ENCODE results near the gene ADGRV1.
"Not testable (repeated sequence)": the region's sequence is repeated elsewhere in the genome, so short reads cannot be mapped to it uniquely, and the experiment has no call there.

ADGRV1 gene

GRCh38 chr5:90803381-90803780 is 244.8 kb downstream of the ADGRV1 start:
- TF ChIP-seq EZH2 (IDR thresholded peaks at IDR 0.05): no peak
- no peak overlapping the region for H3K4me3 ChIP-seq
- no peak overlapping the region for H3K9ac ChIP-seq (ENCODE audit: insufficient read length)
- no peaks in the 10 kb centered on the region for H3K9me3 ChIP-seq (ENCODE audit: low read depth, low read length)
- no peaks in the 10 kb centered on the region for H3K36me3 ChIP-seq (ENCODE audit: insufficient read depth, low read length)
- no peak for DNase-seq (ENCODE audit: low read depth, low spot score)
- no peak overlapping the region for H3K27ac ChIP-seq

GRCh38 chr5:90803876-90804275 is 245.3 kb downstream of the ADGRV1 start:
- no peak overlapping the region for H3K9ac ChIP-seq (ENCODE audit: insufficient read length)
- H3K36me3 ChIP-seq (ENCODE audit: insufficient read depth, low read length): no peaks in the 10 kb centered on the region
- no peaks in the 10 kb centered on the region for H3K9me3 ChIP-seq (ENCODE audit: low read depth, low read length)
- DNase-seq (ENCODE audit: low read depth, low spot score): no peak
- no peak overlapping the region for H3K27ac ChIP-seq
- TF ChIP-seq FOXP2 (optimal IDR thresholded peaks at IDR 0.05; ENCODE audit: control extremely low read depth, extremely low read length, insufficient read depth): no peak
- TF ChIP-seq POLR2AphosphoS5 (IDR thresholded peaks at IDR 0.05; ENCODE audit: borderline replicate concordance, low read depth, low read length): no peak
- H3K4me3 ChIP-seq: no peak overlapping the region

DNA sequence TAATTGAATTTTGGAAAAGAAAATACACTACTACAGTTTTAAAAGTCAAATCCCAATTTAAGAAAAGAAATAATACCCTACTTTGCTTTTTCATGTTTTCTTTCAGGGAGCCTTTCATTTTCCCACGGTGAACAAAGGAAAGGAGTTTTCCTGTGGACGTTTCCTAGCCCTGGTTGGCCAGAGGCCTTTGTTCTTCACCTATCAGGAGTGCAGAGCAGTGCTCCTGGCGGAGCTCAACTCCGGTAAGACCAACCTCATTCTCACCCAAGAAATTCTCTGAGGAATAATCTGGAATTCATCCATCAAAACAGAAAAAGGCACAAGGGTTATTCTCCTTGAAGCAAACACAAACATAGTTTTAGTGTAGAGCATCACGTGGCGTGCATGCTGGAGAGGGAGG is 248.9 kb downstream of the ADGRV1 start:
- no peak for DNase-seq (ENCODE audit: low read depth, low spot score)
- Histone ChIP-seq H3K9me3 (ENCODE audit: low read depth, low read length) (no peaks in the 10 kb centered on the region), H3K27ac (no peak overlapping the region), H3K4me3 (no peak overlapping the region), H3K36me3 (ENCODE audit: insufficient read depth, low read length) (no peaks in the 10 kb centered on the region), H3K9ac (ENCODE audit: insufficient read length) (no peak overlapping the region)
- no peak for TF ChIP-seq FOXP2 (optimal IDR thresholded peaks at IDR 0.05; ENCODE audit: control extremely low read depth, extremely low read length, insufficient read depth)
- TF ChIP-seq EZH2 (IDR thresholded peaks at IDR 0.05): no peak

GRCh38 chr5:90809311-90810056 is 250.9 kb downstream of the ADGRV1 start:
- no peak overlapping the region for H3K4me3 ChIP-seq
- H3K9ac ChIP-seq (ENCODE audit: insufficient read length): no peak overlapping the region
- H3K36me3 ChIP-seq (ENCODE audit: insufficient read depth, low read length): no peaks in the 10 kb centered on the region
- peak overlapping the region; percentile 87 for H3K27ac ChIP-seq
- TF ChIP-seq EZH2 (IDR thresholded peaks at IDR 0.05) (no peak), POLR2AphosphoS5 (IDR thresholded peaks at IDR 0.05; ENCODE audit: borderline replicate concordance, low read depth, low read length) (no peak), FOXP2 (optimal IDR thresholded peaks at IDR 0.05; ENCODE audit: control extremely low read depth, extremely low read length, insufficient read depth) (no peak)
- DNase-seq (ENCODE audit: low read depth, low spot score): no peak
- no peaks in the 10 kb centered on the region for H3K9me3 ChIP-seq (ENCODE audit: low read depth, low read length)

DNA sequence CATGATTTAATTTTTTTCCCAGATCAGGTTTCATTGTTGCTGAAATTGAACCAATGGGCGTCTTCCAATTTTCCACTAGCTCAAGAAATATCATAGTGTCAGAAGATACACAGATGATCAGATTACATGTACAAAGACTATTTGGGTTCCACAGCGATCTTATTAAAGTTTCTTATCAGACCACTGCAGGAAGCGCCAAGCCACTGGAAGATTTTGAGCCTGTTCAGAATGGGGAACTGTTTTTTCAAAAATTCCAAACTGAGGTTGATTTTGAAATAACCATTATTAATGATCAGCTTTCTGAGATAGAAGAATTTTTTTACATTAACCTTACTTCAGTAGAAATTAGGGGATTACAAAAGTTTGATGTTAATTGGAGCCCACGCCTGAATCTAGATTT is 251.6 kb downstream of the ADGRV1 start:
- H3K27ac ChIP-seq: 0 out of 2 replicates have a peak overlapping the region, but pooled peaks have one; percentile 87
- TF ChIP-seq FOXP2 (optimal IDR thresholded peaks at IDR 0.05; ENCODE audit: control extremely low read depth, extremely low read length, insufficient read depth) (no peak), EZH2 (IDR thresholded peaks at IDR 0.05) (no peak), POLR2AphosphoS5 (IDR thresholded peaks at IDR 0.05; ENCODE audit: borderline replicate concordance, low read depth, low read length) (no peak)
- H3K9ac ChIP-seq (ENCODE audit: insufficient read length): no peak overlapping the region
- H3K36me3 ChIP-seq (ENCODE audit: insufficient read depth, low read length): no peaks in the 10 kb centered on the region
- no peaks in the 10 kb centered on the region for H3K9me3 ChIP-seq (ENCODE audit: low read depth, low read length)
- DNase-seq (ENCODE audit: low read depth, low spot score): no peak
- H3K4me3 ChIP-seq: no peak overlapping the region

DNA sequence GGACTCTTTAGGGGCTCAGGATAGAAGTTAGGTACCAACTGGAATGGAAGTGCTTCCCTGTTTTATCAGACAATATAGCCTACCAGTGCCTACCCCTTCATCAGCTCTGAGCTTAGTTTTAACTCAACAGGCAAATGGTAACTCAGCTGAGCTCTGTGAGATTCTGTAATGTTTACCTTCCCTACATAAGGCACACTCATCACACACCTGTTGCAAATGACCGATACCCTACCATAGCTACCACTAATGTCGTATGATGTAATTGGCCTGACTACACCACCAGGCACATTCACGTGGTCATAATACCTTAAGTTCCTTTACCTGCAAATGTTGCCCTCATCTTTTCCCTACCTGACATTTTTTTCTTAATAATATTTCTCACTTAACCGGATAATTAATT is 254.8 kb downstream of the ADGRV1 start:
- no peak for DNase-seq (ENCODE audit: low read depth, low spot score)
- no peak overlapping the region for H3K9ac ChIP-seq (ENCODE audit: insufficient read length)
- H3K4me3 ChIP-seq: no peak overlapping the region
- H3K27ac ChIP-seq: no peak overlapping the region
- H3K36me3 ChIP-seq (ENCODE audit: insufficient read depth, low read length): no peaks in the 10 kb centered on the region
- no peaks in the 10 kb centered on the region for H3K9me3 ChIP-seq (ENCODE audit: low read depth, low read length)
- TF ChIP-seq EZH2 (IDR thresholded peaks at IDR 0.05) (no peak), FOXP2 (optimal IDR thresholded peaks at IDR 0.05; ENCODE audit: control extremely low read depth, extremely low read length, insufficient read depth) (no peak), POLR2AphosphoS5 (IDR thresholded peaks at IDR 0.05; ENCODE audit: borderline replicate concordance, low read depth, low read length) (no peak)

- not testable (repeated sequence) for H3K9me3 ChIP-seq (ENCODE audit: low read depth, low read length); H3K4me3 ChIP-seq; H3K36me3 ChIP-seq (ENCODE audit: insufficient read depth, low read length); DNase-seq (ENCODE audit: low read depth, low spot score); H3K9ac ChIP-seq (ENCODE audit: insufficient read length); H3K27ac ChIP-seq
These were observed 263.5 kb downstream of the ADGRV1 start for GRCh38 chr5:90822062-90822461.

DNA sequence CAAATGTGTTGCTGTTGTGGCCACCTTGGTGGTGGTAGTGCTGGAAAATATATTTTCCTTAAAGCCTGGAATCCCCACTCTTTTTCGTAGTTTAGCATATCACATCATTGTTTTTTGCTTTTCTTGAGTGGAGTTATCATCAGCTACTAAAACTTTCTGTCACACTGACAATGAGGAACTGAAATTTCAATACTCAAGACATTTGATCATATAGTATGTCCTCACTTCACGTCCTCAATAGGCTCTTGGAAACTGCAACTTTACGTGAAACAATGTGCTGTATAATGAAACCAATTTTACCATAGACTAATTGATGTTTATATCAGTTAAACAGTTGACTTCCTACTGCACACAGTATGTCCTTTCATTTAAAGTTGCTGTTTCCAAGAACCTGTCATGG is 265.8 kb downstream of the ADGRV1 start:
- no peak overlapping the region for H3K4me3 ChIP-seq
- TF ChIP-seq POLR2AphosphoS5 (IDR thresholded peaks at IDR 0.05; ENCODE audit: borderline replicate concordance, low read depth, low read length) (no peak), EZH2 (IDR thresholded peaks at IDR 0.05) (no peak), FOXP2 (optimal IDR thresholded peaks at IDR 0.05; ENCODE audit: control extremely low read depth, extremely low read length, insufficient read depth) (no peak)
- no peak overlapping the region for H3K27ac ChIP-seq
- H3K9me3 ChIP-seq (ENCODE audit: low read depth, low read length): no peaks in the 10 kb centered on the region
- H3K9ac ChIP-seq (ENCODE audit: insufficient read length): no peak overlapping the region
- no peak for DNase-seq (ENCODE audit: low read depth, low spot score)
- H3K36me3 ChIP-seq (ENCODE audit: insufficient read depth, low read length): no peaks in the 10 kb centered on the region

DNA sequence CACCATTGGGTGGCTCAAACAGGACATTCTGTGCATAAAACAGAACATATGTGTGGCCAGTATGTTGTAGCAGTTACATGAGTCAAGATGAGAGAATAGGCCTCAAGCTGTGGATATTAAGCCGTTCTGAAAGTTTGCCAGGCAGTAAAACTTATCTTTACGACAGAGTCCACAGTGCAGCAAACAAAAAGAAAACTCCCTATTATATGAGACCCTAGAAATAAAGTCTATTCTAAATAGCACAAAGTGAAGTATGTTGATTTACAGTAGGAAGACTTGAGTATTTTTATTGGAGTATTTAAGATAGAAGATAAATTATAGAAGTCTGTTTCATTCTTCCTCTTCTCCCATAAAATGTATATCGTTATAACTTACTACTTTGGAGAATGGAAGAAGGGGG is 271.5 kb downstream of the ADGRV1 start:
- TF ChIP-seq FOXP2 (optimal IDR thresholded peaks at IDR 0.05; ENCODE audit: control extremely low read depth, extremely low read length, insufficient read depth): no peak
- no peak for TF ChIP-seq EZH2 (IDR thresholded peaks at IDR 0.05)
- no peak for TF ChIP-seq POLR2AphosphoS5 (IDR thresholded peaks at IDR 0.05; ENCODE audit: borderline replicate concordance, low read depth, low read length)
- H3K9ac ChIP-seq (ENCODE audit: insufficient read length): no peak overlapping the region
- no peak overlapping the region for H3K27ac ChIP-seq
- no peaks in the 10 kb centered on the region for H3K9me3 ChIP-seq (ENCODE audit: low read depth, low read length)
- H3K4me3 ChIP-seq: no peak overlapping the region
- no peaks in the 10 kb centered on the region for H3K36me3 ChIP-seq (ENCODE audit: insufficient read depth, low read length)
- DNase-seq (ENCODE audit: low read depth, low spot score): no peak

Measured in SK-N-MC (cell line).